BJ (cell line): ENCODE data around the gene SLC8A2. TPM values are rescaled to one million over a fixed set of nuclear protein-coding genes. Genes with fewer than 3 reads are reported as not detected.

Source experiments
- CTCF ChIA-PET: fragments of 350-600 bp; formaldehyde crosslinking; extraction: SDS; loops from one replicate; lab custom pipeline; 2021; ENCODE audit warnings: antibody characterized with exemption, inconsistent platforms; lab: Yijun Ruan, JAX
- POLR2A ChIA-PET: fragments of 300-600 bp; sonication (Branson Sonifier 250); formaldehyde crosslinking; extraction: SDS; loops from one replicate; lab custom pipeline; 2021; ENCODE audit warnings: antibody characterized with exemption; lab: Charles Lee
- DNase-seq: peaks from one replicate; pipeline ENCODE4 v3.0.0-alpha.2; 2011; ENCODE audit warnings: low read depth
- H3K27me3 ChIP-seq: 2 replicates; pipeline ENCODE4 v1.6.0; 2011; ENCODE audit warnings: low read length; ENCODE audit not compliant: control insufficient read depth, insufficient read depth
- H3K36me3 ChIP-seq: 2 replicates; pipeline ENCODE4 v1.5.1; 2011; ENCODE audit warnings: low read length; ENCODE audit not compliant: control insufficient read depth, insufficient read depth
- H3K4me3 ChIP-seq: 2 replicates; pipeline ENCODE4 v1.5.1; 2011; ENCODE audit warnings: low read depth, mild to moderate bottlenecking, control low read depth, low read length
- polyA plus RNA-seq: library from polyadenylated mRNA; depleted of rRNA; stranded (reverse); fragments of >200 nt; gene quantifications from 2 replicates; pipeline ENCODE4 v1.2.3, GENCODE V29; 2011
- TF ChIP-seq, protein P1 (sequence below): IDR thresholded peaks from 2 replicates; pipeline ENCODE4 v1.5.1; 2011; ENCODE audit warnings: low read depth, mild to moderate bottlenecking, control low read depth, inconsistent platforms, low read length, moderate library complexity; ENCODE audit not compliant: insufficient read depth

Gene SLC8A2
- polyA plus RNA-seq, 1 experiment = 0.02 TPM

DNA sequence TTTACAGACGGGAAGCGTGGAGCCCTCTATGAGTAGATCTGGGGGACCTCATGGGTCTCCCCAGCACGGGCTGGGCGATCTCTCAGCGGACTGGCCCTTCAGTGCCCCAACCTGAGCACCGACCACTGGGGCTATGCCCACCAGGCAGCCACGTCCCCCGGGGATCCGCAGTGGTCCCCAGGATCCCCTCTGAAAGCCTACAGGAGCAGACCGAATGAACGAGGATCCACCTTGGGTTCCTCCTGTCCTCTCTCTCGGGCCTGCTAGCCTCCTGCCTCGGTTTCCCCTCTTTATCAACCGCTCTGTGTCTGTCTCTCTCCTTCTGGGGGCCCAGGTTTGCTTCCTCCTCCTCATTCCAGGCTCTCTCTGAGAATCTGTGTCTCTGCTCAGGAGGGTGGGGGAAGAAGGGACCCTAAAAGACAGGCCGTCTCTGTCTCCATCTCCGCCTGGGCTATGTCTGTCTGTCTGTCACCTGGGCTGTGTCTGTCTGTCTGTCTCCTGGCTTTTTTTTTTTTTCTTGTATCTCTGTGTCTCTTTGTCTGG is 50.4 kb downstream of the SLC8A2 start:
- ChIA-PET POLR2A (no interaction called here), CTCF (no interaction called here)
- no peak for DNase-seq
- peaks cover 32% of the 10 kb centered on the region for H3K27me3 ChIP-seq
- H3K4me3 ChIP-seq = no peak overlapping the region
- TF ChIP-seq, protein P1, sequence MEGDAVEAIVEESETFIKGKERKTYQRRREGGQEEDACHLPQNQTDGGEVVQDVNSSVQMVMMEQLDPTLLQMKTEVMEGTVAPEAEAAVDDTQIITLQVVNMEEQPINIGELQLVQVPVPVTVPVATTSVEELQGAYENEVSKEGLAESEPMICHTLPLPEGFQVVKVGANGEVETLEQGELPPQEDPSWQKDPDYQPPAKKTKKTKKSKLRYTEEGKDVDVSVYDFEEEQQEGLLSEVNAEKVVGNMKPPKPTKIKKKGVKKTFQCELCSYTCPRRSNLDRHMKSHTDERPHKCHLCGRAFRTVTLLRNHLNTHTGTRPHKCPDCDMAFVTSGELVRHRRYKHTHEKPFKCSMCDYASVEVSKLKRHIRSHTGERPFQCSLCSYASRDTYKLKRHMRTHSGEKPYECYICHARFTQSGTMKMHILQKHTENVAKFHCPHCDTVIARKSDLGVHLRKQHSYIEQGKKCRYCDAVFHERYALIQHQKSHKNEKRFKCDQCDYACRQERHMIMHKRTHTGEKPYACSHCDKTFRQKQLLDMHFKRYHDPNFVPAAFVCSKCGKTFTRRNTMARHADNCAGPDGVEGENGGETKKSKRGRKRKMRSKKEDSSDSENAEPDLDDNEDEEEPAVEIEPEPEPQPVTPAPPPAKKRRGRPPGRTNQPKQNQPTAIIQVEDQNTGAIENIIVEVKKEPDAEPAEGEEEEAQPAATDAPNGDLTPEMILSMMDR = no peak
- H3K36me3 ChIP-seq = peaks cover under 1% of the 10 kb centered on the region; the same call in 1 of the 2 replicates

DNA sequence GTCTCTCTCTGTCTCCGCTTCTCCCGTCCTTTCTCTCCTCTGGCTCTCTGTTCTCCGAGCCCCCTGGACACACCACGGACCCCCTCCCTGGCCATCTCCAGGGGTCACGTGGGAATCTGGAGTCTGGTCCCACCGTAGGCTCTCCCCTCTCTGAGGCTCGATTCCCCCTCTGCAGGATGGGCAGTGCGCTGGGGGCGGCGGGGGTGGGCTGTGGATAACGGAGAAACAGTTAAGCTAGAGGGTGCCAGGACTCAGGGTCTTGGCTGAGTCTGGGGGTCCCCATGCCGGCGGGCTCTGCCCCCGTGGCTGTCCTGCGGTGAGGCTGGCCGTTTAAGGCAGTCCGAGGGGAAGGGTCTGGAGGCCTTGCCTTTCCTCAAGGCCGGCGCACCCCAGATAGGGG is 51.9 kb downstream of the SLC8A2 start:
- TF ChIP-seq, protein P1 = no peak
- CTCF ChIA-PET = interaction anchor here (1.0 to 1.4 kb wide), 3 partner anchors 8 to 295 kb away, joined by 3 to 6 read pairs (median 5); no protein-coding TSS in a partner anchor
- POLR2A ChIA-PET = no interaction called here
- H3K36me3 ChIP-seq = peaks cover 5% of the 10 kb centered on the region; the same call in 1 of the 2 replicates
- peaks cover 32% of the 10 kb centered on the region for H3K27me3 ChIP-seq
- no peak overlapping the region for H3K4me3 ChIP-seq
- DNase-seq = no peak

DNA sequence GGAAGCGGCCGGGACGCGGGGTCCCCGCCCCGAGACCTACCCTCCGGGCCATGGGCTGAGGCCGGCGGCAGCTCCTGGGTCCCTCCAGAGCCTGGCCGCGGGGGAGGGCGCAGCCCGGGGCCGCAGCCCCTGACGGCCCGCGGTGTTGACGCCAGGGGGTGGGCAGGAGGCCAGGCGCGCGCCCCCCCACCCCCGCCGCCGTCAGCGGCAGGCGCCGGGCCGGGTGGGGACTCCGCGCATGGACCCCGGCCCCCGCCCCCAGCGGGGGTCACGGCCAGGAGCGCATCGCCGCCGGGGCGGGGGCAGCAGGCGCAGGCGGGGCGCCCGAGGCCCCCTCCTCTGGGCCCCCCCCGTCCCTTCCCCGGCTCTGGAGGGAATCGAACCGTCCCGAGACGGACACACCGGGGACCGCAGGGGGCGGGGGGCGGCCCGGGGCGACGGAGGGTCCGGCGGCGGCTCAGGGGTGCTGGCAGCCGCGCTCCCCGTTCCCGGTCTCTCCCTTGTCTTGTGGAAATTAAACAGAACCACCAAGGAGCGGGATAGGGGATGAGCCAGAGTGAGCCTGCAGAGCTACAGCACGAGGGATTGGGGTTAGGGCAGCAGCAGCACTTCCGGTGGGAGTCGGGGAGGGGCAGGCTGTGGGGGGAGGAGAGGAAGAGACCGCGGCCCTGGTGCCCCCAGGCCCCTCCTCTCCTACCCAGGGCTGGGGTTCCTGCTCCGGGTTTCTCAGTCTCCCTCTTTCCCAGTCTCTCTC is 52.5 kb downstream of the SLC8A2 start, which contains the start of gene MEIS3:
Gene MEIS3 (minus strand): TSS at position 498 of the 754 bp plus-strand sequence. CDS start 446 bp downstream, at position 52.
- TF ChIP-seq, protein P1 = no peak
- Histone ChIP-seq H3K27me3 (peaks cover 29% of the 10 kb centered on the region), H3K4me3 (peak within 1 kb of the TSS; percentile 91), H3K36me3 (peaks cover 9% of the 10 kb centered on the region)
- CTCF ChIA-PET = interaction anchor here (0.7 to 1.4 kb wide), 5 partner anchors 9 to 295 kb away, joined by 3 to 6 read pairs (median 3); no protein-coding TSS in a partner anchor
- DNase-seq = no peak
- POLR2A ChIA-PET = interaction anchor here (0.6 kb wide), 1 partner anchor 135 kb away, joined by 3 read pairs; no protein-coding TSS in a partner anchor

DNA sequence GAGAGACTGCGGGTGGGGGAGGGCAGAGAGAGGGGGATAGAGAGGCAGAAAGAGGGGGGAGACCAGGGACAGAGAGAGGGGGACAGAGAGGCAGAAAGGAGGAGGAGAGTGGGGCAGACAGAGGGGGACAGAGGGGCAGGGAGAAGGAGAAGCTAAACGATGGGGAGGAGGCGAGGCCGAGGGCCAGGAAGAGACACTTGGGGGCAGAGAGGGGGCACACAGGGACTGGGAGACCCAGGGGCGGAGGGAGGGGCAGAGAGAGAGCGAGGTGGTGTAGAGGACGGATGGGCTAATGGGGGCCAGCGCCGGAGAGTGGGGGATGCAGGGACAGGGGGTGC is 53.0 kb downstream of the SLC8A2 start:
- CTCF ChIA-PET = interaction anchor here (0.8 to 1.4 kb wide), 3 partner anchors 9 to 70 kb away, joined by 3 to 6 read pairs (median 5); no protein-coding TSS in a partner anchor
- H3K36me3 ChIP-seq = peaks cover 12% of the 10 kb centered on the region
- DNase-seq = no peak
- POLR2A ChIA-PET = no interaction called here
- TF ChIP-seq, protein P1 = no peak
- H3K4me3 ChIP-seq = peak overlapping the region; percentile 91
- H3K27me3 ChIP-seq = peaks cover 26% of the 10 kb centered on the region
